ENCODE data around the gene KIAA0232.
"Not testable (repeated sequence)": the region's sequence is repeated elsewhere in the genome, so short reads cannot be mapped to it uniquely, and the experiment has no call there.

The KIAA0232 gene

GRCh38 chr4:6755088-6755753 lies 27.3 kb upstream of the KIAA0232 start:
- Histone ChIP-seq H3K36me3 (ENCODE audit: control insufficient read depth, insufficient read depth, low read length) (no peaks in the 10 kb centered on the region), H3K4me1 (ENCODE audit: control insufficient read depth, insufficient read depth, low read length, poor library complexity, severe bottlenecking) (peaks cover 6% of the 10 kb centered on the region), H3K27ac (ENCODE audit: low read depth, low read length, severe bottlenecking) (no peak overlapping the region), H3K4me3 (ENCODE audit: extremely low read depth, insufficient read depth, low read length, poor library complexity, severe bottlenecking) (no peak overlapping the region), H3K9me3 (ENCODE audit: control insufficient read depth, low read length) (no peaks in the 10 kb centered on the region)
- 86 to 90% methylated on average over 2 to 4 of the region's 5 CpGs for WGBS, 2 experiments (ENCODE audit: insufficient coverage in 2 of 2)

GRCh38 chr4:6756345-6756744 lies 26.2 kb upstream of the KIAA0232 start:
- H3K27ac ChIP-seq (ENCODE audit: low read depth, low read length, severe bottlenecking); H3K4me1 ChIP-seq (ENCODE audit: control insufficient read depth, insufficient read depth, low read length, poor library complexity, severe bottlenecking); H3K4me3 ChIP-seq (ENCODE audit: extremely low read depth, insufficient read depth, low read length, poor library complexity, severe bottlenecking); H3K36me3 ChIP-seq (ENCODE audit: control insufficient read depth, insufficient read depth, low read length); H3K9me3 ChIP-seq (ENCODE audit: control insufficient read depth, low read length): not testable (repeated sequence)
- 86 to 100% methylated on average over 1 of the region's 6 CpGs for WGBS, 2 experiments (ENCODE audit: insufficient coverage in 2 of 2)

GRCh38 chr4:6758728-6759127 lies 23.8 kb upstream of the KIAA0232 start:
- 79 to 96% methylated on average over 2 to 4 of the region's 4 CpGs for WGBS, 2 experiments (ENCODE audit: insufficient coverage in 2 of 2)
- Histone ChIP-seq H3K36me3 (ENCODE audit: control insufficient read depth, insufficient read depth, low read length) (no peaks in the 10 kb centered on the region), H3K9me3 (ENCODE audit: control insufficient read depth, low read length) (no peaks in the 10 kb centered on the region), H3K4me1 (ENCODE audit: control insufficient read depth, insufficient read depth, low read length, poor library complexity, severe bottlenecking) (peaks cover 6% of the 10 kb centered on the region), H3K4me3 (ENCODE audit: extremely low read depth, insufficient read depth, low read length, poor library complexity, severe bottlenecking) (no peak overlapping the region), H3K27ac (ENCODE audit: low read depth, low read length, severe bottlenecking) (no peak overlapping the region)

- WGBS, 2 experiments (ENCODE audit: insufficient coverage in 2 of 2), result 88 to 93% methylated on average over 8 to 9 of the region's 9 CpGs
- Histone ChIP-seq H3K4me3 (ENCODE audit: extremely low read depth, insufficient read depth, low read length, poor library complexity, severe bottlenecking) (no peak overlapping the region), H3K27ac (ENCODE audit: low read depth, low read length, severe bottlenecking) (no peak overlapping the region), H3K9me3 (ENCODE audit: control insufficient read depth, low read length) (no peaks in the 10 kb centered on the region), H3K4me1 (ENCODE audit: control insufficient read depth, insufficient read depth, low read length, poor library complexity, severe bottlenecking) (peaks cover 6% of the 10 kb centered on the region), H3K36me3 (ENCODE audit: control insufficient read depth, insufficient read depth, low read length) (no peaks in the 10 kb centered on the region)
These were observed 21.7 kb upstream of the KIAA0232 start for GRCh38 chr4:6760865-6761264.

- no peak overlapping the region for H3K4me3 ChIP-seq (ENCODE audit: extremely low read depth, insufficient read depth, low read length, poor library complexity, severe bottlenecking)
- H3K9me3 ChIP-seq (ENCODE audit: control insufficient read depth, low read length), result no peaks in the 10 kb centered on the region
- peaks cover 6% of the 10 kb centered on the region for H3K4me1 ChIP-seq (ENCODE audit: control insufficient read depth, insufficient read depth, low read length, poor library complexity, severe bottlenecking)
- H3K36me3 ChIP-seq (ENCODE audit: control insufficient read depth, insufficient read depth, low read length), result no peaks in the 10 kb centered on the region
- no peak overlapping the region for H3K27ac ChIP-seq (ENCODE audit: low read depth, low read length, severe bottlenecking)
- WGBS, 2 experiments (ENCODE audit: insufficient coverage in 2 of 2), result 91 to 92% methylated on average over 26 to 30 of the region's 35 CpGs
These were observed 20.6 kb upstream of the KIAA0232 start for GRCh38 chr4:6761649-6762615.

GRCh38 chr4:6763330-6763851 lies 19.1 kb upstream of the KIAA0232 start:
- H3K4me1 ChIP-seq (ENCODE audit: control insufficient read depth, insufficient read depth, low read length, poor library complexity, severe bottlenecking), result peaks cover 17% of the 10 kb centered on the region
- no peaks in the 10 kb centered on the region for H3K9me3 ChIP-seq (ENCODE audit: control insufficient read depth, low read length)
- no peak overlapping the region for H3K27ac ChIP-seq (ENCODE audit: low read depth, low read length, severe bottlenecking)
- no peak overlapping the region for H3K4me3 ChIP-seq (ENCODE audit: extremely low read depth, insufficient read depth, low read length, poor library complexity, severe bottlenecking)
- WGBS, 2 experiments (ENCODE audit: insufficient coverage in 2 of 2), result 87 to 93% methylated on average over 16 of the region's 16 CpGs
- no peaks in the 10 kb centered on the region for H3K36me3 ChIP-seq (ENCODE audit: control insufficient read depth, insufficient read depth, low read length)

- H3K36me3 ChIP-seq (ENCODE audit: control insufficient read depth, insufficient read depth, low read length), result no peaks in the 10 kb centered on the region
- no peak overlapping the region for H3K27ac ChIP-seq (ENCODE audit: low read depth, low read length, severe bottlenecking)
- H3K9me3 ChIP-seq (ENCODE audit: control insufficient read depth, low read length), result no peaks in the 10 kb centered on the region
- no peak overlapping the region for H3K4me3 ChIP-seq (ENCODE audit: extremely low read depth, insufficient read depth, low read length, poor library complexity, severe bottlenecking)
- H3K4me1 ChIP-seq (ENCODE audit: control insufficient read depth, insufficient read depth, low read length, poor library complexity, severe bottlenecking), result peaks cover 19% of the 10 kb centered on the region
- 89 to 95% methylated on average over 7 to 9 of the region's 11 CpGs for WGBS, 2 experiments (ENCODE audit: insufficient coverage in 2 of 2)
These were observed 17.4 kb upstream of the KIAA0232 start for GRCh38 chr4:6764976-6765620.

- WGBS, 2 experiments (ENCODE audit: insufficient coverage in 2 of 2), result 94 to 100% methylated on average over 2 of the region's 2 CpGs
- Histone ChIP-seq H3K36me3 (ENCODE audit: control insufficient read depth, insufficient read depth, low read length) (no peaks in the 10 kb centered on the region), H3K4me1 (ENCODE audit: control insufficient read depth, insufficient read depth, low read length, poor library complexity, severe bottlenecking) (peaks cover 19% of the 10 kb centered on the region), H3K27ac (ENCODE audit: low read depth, low read length, severe bottlenecking) (no peak overlapping the region), H3K9me3 (ENCODE audit: control insufficient read depth, low read length) (no peaks in the 10 kb centered on the region), H3K4me3 (ENCODE audit: extremely low read depth, insufficient read depth, low read length, poor library complexity, severe bottlenecking) (no peak overlapping the region)
These were observed 16.8 kb upstream of the KIAA0232 start for GRCh38 chr4:6765703-6766102.

GRCh38 chr4:6767386-6767747 lies 15.2 kb upstream of the KIAA0232 start:
- WGBS, 2 experiments (ENCODE audit: insufficient coverage in 2 of 2), result 94 to 100% methylated on average over 2 to 4 of the region's 6 CpGs
- Histone ChIP-seq H3K9me3 (ENCODE audit: control insufficient read depth, low read length) (no peaks in the 10 kb centered on the region), H3K4me1 (ENCODE audit: control insufficient read depth, insufficient read depth, low read length, poor library complexity, severe bottlenecking) (peaks cover 19% of the 10 kb centered on the region), H3K27ac (ENCODE audit: low read depth, low read length, severe bottlenecking) (no peak overlapping the region), H3K36me3 (ENCODE audit: control insufficient read depth, insufficient read depth, low read length) (no peaks in the 10 kb centered on the region), H3K4me3 (ENCODE audit: extremely low read depth, insufficient read depth, low read length, poor library complexity, severe bottlenecking) (no peak overlapping the region)

GRCh38 chr4:6767748-6768538 lies 14.6 kb upstream of the KIAA0232 start:
- 84 to 87% methylated on average over 13 to 19 of the region's 22 CpGs for WGBS, 2 experiments (ENCODE audit: insufficient coverage in 2 of 2)
- H3K4me1 ChIP-seq (ENCODE audit: control insufficient read depth, insufficient read depth, low read length, poor library complexity, severe bottlenecking), result peaks cover 19% of the 10 kb centered on the region
- H3K4me3 ChIP-seq (ENCODE audit: extremely low read depth, insufficient read depth, low read length, poor library complexity, severe bottlenecking), result no peak overlapping the region
- no peak overlapping the region for H3K27ac ChIP-seq (ENCODE audit: low read depth, low read length, severe bottlenecking)
- no peaks in the 10 kb centered on the region for H3K36me3 ChIP-seq (ENCODE audit: control insufficient read depth, insufficient read depth, low read length)
- no peaks in the 10 kb centered on the region for H3K9me3 ChIP-seq (ENCODE audit: control insufficient read depth, low read length)

Data from mesodermal cell (in vitro differentiated cells).